Articular chondrocyte of knee joint (primary cell): ENCODE results near the gene ATP2B1. TPM values are rescaled to one million over a fixed set of nuclear protein-coding genes. Genes with fewer than 3 reads are reported as not detected.

Source experiments
- small RNA-seq: library from RNA; depleted of rRNA; stranded (forward); fragments of <200 nt; gene quantifications from one replicate; pipeline ENCODE3, GENCODE V24; 2012
- total RNA-seq: library from RNA; depleted of rRNA; stranded (reverse); fragments of >200 nt; gene quantifications from 2 replicates; pipeline ENCODE4 v1.2.3, GENCODE V29; 2012

ATP2B1 gene
- 58.8 and 79.2 TPM in 2 replicates for total RNA-seq

GRCh38 chr12:89708565-89709156 lies at the start of gene ATP2B1:
TSS of gene ATP2B1 (minus strand) at chr12:89708838. CDS start at chr12:89655886, 52,952 bp downstream.

Small RNA genes lying within 50 kb of the gene (small RNA-seq; reads per million reads assigned to genes)
- gene AC025034.2 (not detected), gene RNA5SP365 (not detected), gene RNU6-148P (not detected)

Other genes starting within 250 kb of the ATP2B1 start
- gene GALNT4, start 184.0 kb downstream of the ATP2B1 start, total RNA-seq, result 23.3 and 31.1 TPM in 2 replicates
- 17.2 and 22.9 TPM in 2 replicates for gene POC1B, start 182.8 kb downstream of the ATP2B1 start, total RNA-seq